ENCODE measurements around the gene MED25. TPM values are rescaled to one million over a fixed set of nuclear protein-coding genes. Genes with fewer than 3 reads are reported as not detected.

Gene MED25
- total and polyA plus RNA-seq, 2 experiments from 2014 or later: 29.6 to 83.9 TPM

DNA sequence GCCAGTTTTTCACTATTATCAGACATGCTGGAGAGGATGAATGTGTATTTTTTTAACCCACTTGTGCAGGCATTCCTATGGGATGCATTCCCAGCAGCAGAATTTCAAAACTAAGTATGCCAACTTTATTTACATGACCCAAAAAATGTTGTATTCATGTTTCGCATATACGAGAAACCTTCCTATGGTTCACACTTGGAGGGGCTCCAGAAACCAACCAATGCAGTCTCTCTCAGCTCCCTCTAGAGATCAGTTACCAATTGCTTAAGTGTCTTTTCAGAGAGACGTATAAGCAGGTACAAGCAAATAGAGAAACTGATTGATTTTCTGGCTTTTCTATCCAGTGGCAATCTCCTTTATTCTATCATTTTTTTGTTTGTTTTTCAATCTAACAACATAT is 27.3 kb downstream of the MED25 start:
- Histone ChIP-seq H2AFZ (no peak overlapping the region), H3K4me2 (no peak overlapping the region), H4K20me1 (ENCODE audit: insufficient read depth, poor library complexity, severe bottlenecking) (no peaks in the 10 kb centered on the region), H3K9me3 (ENCODE audit: low read depth) (no peaks in the 10 kb centered on the region), H3K9me2 (replicated peaks; ENCODE audit: insufficient read depth) (no peaks in the 10 kb centered on the region), H3K27me3 (no peaks in the 10 kb centered on the region), H3K27ac (no peak overlapping the region), H3K36me3 (replicated peaks; ENCODE audit: insufficient read depth, low read depth) (no peaks in the 10 kb centered on the region), H3K4me3 (no peak overlapping the region), H3K79me2 (peaks cover 18% of the 10 kb centered on the region), H3K4me1 (ENCODE audit: insufficient read depth) (no peaks in the 10 kb centered on the region)
- TF ChIP-seq EZH2phosphoT487 (IDR thresholded peaks at IDR 0.05; ENCODE audit: low read depth, severe bottlenecking, unreplicated experiment) (no peak), EZH2 (IDR thresholded peaks at IDR 0.05; ENCODE audit: borderline replicate concordance) (no peak)
- TF ChIP-seq, protein P1, sequence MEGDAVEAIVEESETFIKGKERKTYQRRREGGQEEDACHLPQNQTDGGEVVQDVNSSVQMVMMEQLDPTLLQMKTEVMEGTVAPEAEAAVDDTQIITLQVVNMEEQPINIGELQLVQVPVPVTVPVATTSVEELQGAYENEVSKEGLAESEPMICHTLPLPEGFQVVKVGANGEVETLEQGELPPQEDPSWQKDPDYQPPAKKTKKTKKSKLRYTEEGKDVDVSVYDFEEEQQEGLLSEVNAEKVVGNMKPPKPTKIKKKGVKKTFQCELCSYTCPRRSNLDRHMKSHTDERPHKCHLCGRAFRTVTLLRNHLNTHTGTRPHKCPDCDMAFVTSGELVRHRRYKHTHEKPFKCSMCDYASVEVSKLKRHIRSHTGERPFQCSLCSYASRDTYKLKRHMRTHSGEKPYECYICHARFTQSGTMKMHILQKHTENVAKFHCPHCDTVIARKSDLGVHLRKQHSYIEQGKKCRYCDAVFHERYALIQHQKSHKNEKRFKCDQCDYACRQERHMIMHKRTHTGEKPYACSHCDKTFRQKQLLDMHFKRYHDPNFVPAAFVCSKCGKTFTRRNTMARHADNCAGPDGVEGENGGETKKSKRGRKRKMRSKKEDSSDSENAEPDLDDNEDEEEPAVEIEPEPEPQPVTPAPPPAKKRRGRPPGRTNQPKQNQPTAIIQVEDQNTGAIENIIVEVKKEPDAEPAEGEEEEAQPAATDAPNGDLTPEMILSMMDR (IDR thresholded peaks at IDR 0.05; ENCODE audit: poor library complexity): no peak
- 91% methylated on average over 3 of the region's 3 CpGs for WGBS (ENCODE audit: low lambda C conversion rate, missing lambda C conversion rate)
- DNase-seq (ENCODE audit: low spot score): no peak

DNA sequence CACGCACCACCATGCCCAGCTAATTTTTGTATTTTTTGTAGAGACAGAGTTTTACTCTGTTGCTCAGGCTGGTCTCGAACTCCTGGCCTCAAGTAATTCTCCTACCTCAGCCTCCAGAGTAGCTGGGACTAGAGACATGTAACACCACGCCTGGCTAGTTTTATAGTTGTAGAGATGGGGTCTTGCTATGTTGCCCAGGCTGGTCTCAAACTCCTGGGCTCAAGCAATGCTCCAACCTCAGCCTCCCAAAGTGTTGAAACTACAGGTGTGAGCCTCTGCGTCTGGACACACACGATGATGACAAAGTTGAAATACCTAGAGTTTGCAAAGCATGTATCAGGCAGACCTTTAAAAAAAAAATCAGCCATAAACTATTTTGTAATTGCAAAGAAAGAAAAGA is 28.3 kb downstream of the MED25 start:
- H3K27ac ChIP-seq: no peak overlapping the region
- H4K20me1 ChIP-seq (ENCODE audit: insufficient read depth, poor library complexity, severe bottlenecking): no peaks in the 10 kb centered on the region
- H3K79me2 ChIP-seq: peaks cover 19% of the 10 kb centered on the region
- H3K4me3 ChIP-seq: no peak overlapping the region
- H3K9me2 ChIP-seq (replicated peaks; ENCODE audit: insufficient read depth): no peaks in the 10 kb centered on the region
- H3K4me1 ChIP-seq (ENCODE audit: insufficient read depth): no peaks in the 10 kb centered on the region
- H3K36me3 ChIP-seq (replicated peaks; ENCODE audit: insufficient read depth, low read depth): no peaks in the 10 kb centered on the region
- H3K9me3 ChIP-seq (ENCODE audit: low read depth): no peaks in the 10 kb centered on the region
- TF ChIP-seq, protein P1 (IDR thresholded peaks at IDR 0.05; ENCODE audit: poor library complexity): no peak
- no peaks in the 10 kb centered on the region for H3K27me3 ChIP-seq
- no peak overlapping the region for H2AFZ ChIP-seq
- WGBS (ENCODE audit: low lambda C conversion rate, missing lambda C conversion rate): 95% methylated on average over 5 of the region's 5 CpGs
- DNase-seq (ENCODE audit: low spot score): no peak
- H3K4me2 ChIP-seq: no peak overlapping the region

DNA sequence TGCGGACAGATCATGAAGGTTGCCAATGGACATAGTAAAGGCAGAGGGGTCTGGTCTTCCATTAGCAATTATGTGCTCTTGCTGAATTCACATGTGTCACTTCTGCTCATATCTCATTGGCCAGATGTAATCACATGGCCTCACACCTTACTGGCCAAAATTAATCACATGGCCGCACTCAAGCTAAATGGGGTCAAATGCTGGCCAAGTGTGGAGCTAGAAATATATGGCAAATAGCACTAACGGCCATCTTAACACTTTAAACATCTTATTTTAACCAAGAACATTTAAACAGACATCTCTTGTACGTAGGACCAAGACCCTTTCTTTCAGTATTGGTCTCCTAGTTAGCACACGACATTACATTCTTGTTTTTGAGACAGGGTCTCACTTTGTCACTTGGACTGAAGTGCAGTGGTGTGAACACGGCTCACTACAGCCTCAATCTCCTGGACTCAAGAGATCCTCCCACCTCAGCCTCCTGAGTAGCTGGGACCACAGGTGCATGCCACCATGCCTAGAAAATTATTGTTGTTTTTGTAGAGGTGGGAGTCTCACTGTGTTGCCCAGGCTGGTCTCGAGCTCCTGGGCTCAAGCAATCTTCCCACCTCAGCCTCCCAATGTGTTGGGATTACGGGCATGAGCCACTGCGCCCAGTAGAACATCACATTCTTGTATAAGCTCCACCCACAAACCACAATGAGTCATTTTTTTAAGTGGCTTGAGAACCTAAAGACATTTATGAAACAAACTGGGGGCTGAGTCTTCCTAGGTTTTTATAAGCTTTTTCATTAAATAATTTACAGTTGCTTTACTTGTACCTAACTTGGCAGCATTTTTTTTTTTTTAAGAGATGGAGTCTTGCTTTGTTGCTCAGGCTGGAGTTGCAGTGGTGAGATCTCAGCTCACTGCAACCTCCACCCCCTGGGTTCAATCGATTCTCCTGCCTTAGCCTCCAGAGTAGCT is 29.9 kb downstream of the MED25 start:
- TF ChIP-seq, protein P1 (IDR thresholded peaks at IDR 0.05; ENCODE audit: poor library complexity): no peak
- TF ChIP-seq EZH2phosphoT487 (IDR thresholded peaks at IDR 0.05; ENCODE audit: low read depth, severe bottlenecking, unreplicated experiment) (no peak), EZH2 (IDR thresholded peaks at IDR 0.05; ENCODE audit: borderline replicate concordance) (no peak)
- Histone ChIP-seq H4K20me1 (ENCODE audit: insufficient read depth, poor library complexity, severe bottlenecking) (peaks cover 14% of the 10 kb centered on the region), H3K27ac (no peak overlapping the region), H3K27me3 (no peaks in the 10 kb centered on the region), H3K9me3 (ENCODE audit: low read depth) (no peaks in the 10 kb centered on the region), H3K4me2 (no peak overlapping the region), H3K4me3 (no peak overlapping the region), H3K79me2 (peaks cover 35% of the 10 kb centered on the region), H2AFZ (no peak overlapping the region), H3K4me1 (ENCODE audit: insufficient read depth) (peaks cover 11% of the 10 kb centered on the region), H3K9me2 (replicated peaks; ENCODE audit: insufficient read depth) (no peaks in the 10 kb centered on the region), H3K36me3 (replicated peaks; ENCODE audit: insufficient read depth, low read depth) (no peaks in the 10 kb centered on the region)
- no peak for DNase-seq (ENCODE audit: low spot score)
- WGBS (ENCODE audit: low lambda C conversion rate, missing lambda C conversion rate): 94% methylated on average over 10 of the region's 10 CpGs

Measured in hepatocyte (in vitro differentiated cells).